ENCODE data around the gene SCAANT1. TPM values are rescaled to one million over a fixed set of nuclear protein-coding genes. Genes with fewer than 3 reads are reported as not detected.

The SCAANT1 gene
- total RNA-seq, 1 donor from 2014 or later = not detected

GRCh38 chr3:63920001-63920400 lies 7.8 kb upstream of the SCAANT1 start:
- DNase-seq (ENCODE audit: extremely low spot score, unreplicated experiment) = no peak
- Mint-ChIP-seq H3K9me3 (ENCODE audit: unreplicated experiment) (no peaks in the 10 kb centered on the region), H3K27ac (ENCODE audit: unreplicated experiment) (no peak overlapping the region), H3K4me1 (ENCODE audit: unreplicated experiment) (peaks cover 10% of the 10 kb centered on the region), H3K27me3 (ENCODE audit: unreplicated experiment) (no peaks in the 10 kb centered on the region), H3K4me3 (ENCODE audit: unreplicated experiment) (no peak overlapping the region), H3K36me3 (ENCODE audit: unreplicated experiment) (peaks cover 43% of the 10 kb centered on the region)
- no peak for TF ChIP-seq CTCF (IDR thresholded peaks at IDR 0.05)

GRCh38 chr3:63918321-63918720 lies 6.1 kb upstream of the SCAANT1 start:
- DNase-seq (ENCODE audit: extremely low spot score, unreplicated experiment) = no peak
- no peaks in the 10 kb centered on the region for H3K9me3 Mint-ChIP-seq (ENCODE audit: unreplicated experiment)
- peak overlapping the region; percentile 53 for H3K27ac Mint-ChIP-seq (ENCODE audit: unreplicated experiment)
- no peak for TF ChIP-seq CTCF (IDR thresholded peaks at IDR 0.05)
- H3K36me3 Mint-ChIP-seq (ENCODE audit: unreplicated experiment) = peaks cover 31% of the 10 kb centered on the region
- peaks cover 24% of the 10 kb centered on the region for H3K4me1 Mint-ChIP-seq (ENCODE audit: unreplicated experiment)
- H3K4me3 Mint-ChIP-seq (ENCODE audit: unreplicated experiment) = no peak overlapping the region
- no peaks in the 10 kb centered on the region for H3K27me3 Mint-ChIP-seq (ENCODE audit: unreplicated experiment)

- H3K9me3 Mint-ChIP-seq (ENCODE audit: unreplicated experiment) = no peaks in the 10 kb centered on the region
- peak overlapping the region; percentile 60 for H3K27ac Mint-ChIP-seq (ENCODE audit: unreplicated experiment)
- H3K4me3 Mint-ChIP-seq (ENCODE audit: unreplicated experiment) = peak overlapping the region; percentile 36
- no peak for DNase-seq (ENCODE audit: extremely low spot score, unreplicated experiment)
- H3K27me3 Mint-ChIP-seq (ENCODE audit: unreplicated experiment) = no peaks in the 10 kb centered on the region
- no peak for TF ChIP-seq CTCF (IDR thresholded peaks at IDR 0.05)
- H3K4me1 Mint-ChIP-seq (ENCODE audit: unreplicated experiment) = peaks cover 43% of the 10 kb centered on the region
- peaks cover 19% of the 10 kb centered on the region for H3K36me3 Mint-ChIP-seq (ENCODE audit: unreplicated experiment)
These were observed 2.1 kb upstream of the SCAANT1 start for GRCh38 chr3:63914312-63914711.

- Mint-ChIP-seq H3K4me1 (ENCODE audit: unreplicated experiment) (peaks cover 35% of the 10 kb centered on the region), H3K27ac (ENCODE audit: unreplicated experiment) (peak overlapping the region; percentile 97), H3K9me3 (ENCODE audit: unreplicated experiment) (no peaks in the 10 kb centered on the region), H3K4me3 (ENCODE audit: unreplicated experiment) (peak overlapping the region; percentile 86), H3K36me3 (ENCODE audit: unreplicated experiment) (peaks cover 10% of the 10 kb centered on the region), H3K27me3 (ENCODE audit: unreplicated experiment) (no peaks in the 10 kb centered on the region)
- DNase-seq (ENCODE audit: extremely low spot score, unreplicated experiment) = no peak
- no peak for TF ChIP-seq CTCF (IDR thresholded peaks at IDR 0.05)
These were observed 795 bp upstream of the SCAANT1 start for GRCh38 chr3:63912768-63913588.

- H3K4me1 Mint-ChIP-seq (ENCODE audit: unreplicated experiment) = peaks cover 33% of the 10 kb centered on the region
- peak overlapping the region; percentile 94 for H3K27ac Mint-ChIP-seq (ENCODE audit: unreplicated experiment)
- H3K27me3 Mint-ChIP-seq (ENCODE audit: unreplicated experiment) = no peaks in the 10 kb centered on the region
- H3K4me3 Mint-ChIP-seq (ENCODE audit: unreplicated experiment) = peak overlapping the region; percentile 88
- peaks cover 5% of the 10 kb centered on the region for H3K36me3 Mint-ChIP-seq (ENCODE audit: unreplicated experiment)
- no peaks in the 10 kb centered on the region for H3K9me3 Mint-ChIP-seq (ENCODE audit: unreplicated experiment)
- DNase-seq (ENCODE audit: extremely low spot score, unreplicated experiment) = no peak
- no peak for TF ChIP-seq CTCF (IDR thresholded peaks at IDR 0.05)
These were observed 692 bp downstream of the SCAANT1 start for GRCh38 chr3:63911509-63911872.

All from osteocyte (in vitro differentiated cells).